Adrenal gland (tissue), 12 donors: Measurements from ENCODE around the gene RHEX. TPM values are rescaled to one million over a fixed set of nuclear protein-coding genes. Genes with fewer than 3 reads are reported as not detected.

Experiments
- DNase-seq, 7 donors: peaks; one replicate each; pipeline ENCODE4 v3.0.0-alpha.2; 2019 to 2020
- H3K27ac ChIP-seq, 5 donors: fragments of 200-600 bp; sonication (generic) in 4 of 5; 1 replicate in 3 of 5; 2 replicates in 2 of 5; pipeline versions ENCODE4 v1.5.1 to v1.8.0; 2016 to 2020; ENCODE audit warnings: mild to moderate bottlenecking in 1 of 5
- H3K27me3 ChIP-seq: fragments of 200-600 bp; 2 replicates; pipeline ENCODE4 v1.8.0; 2021
- H3K36me3 ChIP-seq, 2 donors: fragments of 200-600 bp; replicated peaks in 1 of 2; 1 replicate in 1 of 2; 2 replicates in 1 of 2; pipeline versions ENCODE4 v1.5.1 to v1.8.0; 2018 to 2022
- H3K4me1 ChIP-seq, 2 donors: fragments of 200-600 bp; replicated peaks in 1 of 2; 1 replicate in 1 of 2; 2 replicates in 1 of 2; pipeline versions ENCODE4 v1.5.1 to v1.8.0; 2018 to 2021
- H3K4me3 ChIP-seq, 4 donors: fragments of 200-600 bp; sonication (generic) in 3 of 4; one replicate each; pipeline ENCODE4 v1.5.1; 2016 to 2018
- H3K9me3 ChIP-seq, 3 donors: fragments of 200-600 bp; sonication (generic) in 1 of 3; replicated peaks in 1 of 3; 1 replicate in 2 of 3; 2 replicates in 1 of 3; pipeline versions ENCODE4 v1.5.1 to v1.8.0; 2016 to 2021
- POLR2A ChIP-seq, 2 donors: fragments of 450-650 bp; IDR thresholded peaks; one replicate each; pipeline ENCODE4 v1.6.1; 2017; ENCODE audit warnings: antibody characterized with exemption in 2 of 2, mild to moderate bottlenecking in 2 of 2, moderate library complexity in 1 of 2
- whole genome bisulfite sequencing, 4 donors: extraction: QIAGEN DNeasy Blood & Tissue Kit in 2 of 4; methylation state at CpG; one replicate each; pipeline versions ENCODE4 v1.1.5 to v1.1.7; 2013 to 2017; 5-methylcytosine and 5-hydroxymethylcytosine counted together
- intact Hi-C, 2 donors: fragments of 100-400 bp; cut with DNase I; formaldehyde crosslinking; loops; one replicate each; pipeline versions ENCODE4 v1.14.1 to v1.15.0; 2022 to 2023
- polyA plus RNA-seq, 3 donors: library from polyadenylated mRNA; stranded (reverse); fragments of 200-250 nt in 2 of 3; fragments of 350-450 nt in 1 of 3; fragmentation: Illumina TruSeq in 1 of 3; extraction: RNeasy Lipid Tissue Mini Kit (QIAGEN cat#74804) in 1 of 3; gene quantifications; one replicate each; pipeline ENCODE4 v1.2.3, GENCODE V29; 2013 to 2014
- total RNA-seq, 9 donors: library from RNA; depleted of rRNA in 4 of 9; stranded (reverse); fragments of >200 nt in 4 of 9; fragments of 120-200 nt in 1 of 9; fragmentation: NEBNext Ultra II Directional in 1 of 9; extraction: Animal tissue kit (Norgen Biotek cat#: 25700) in 1 of 9; gene quantifications; one replicate each; pipeline versions ENCODE4 v1.1.0 to v1.2.4, GENCODE V29; 2013 to 2023
- TF ChIP-seq, protein P1 (sequence below), 6 experiments: fragments of 450-650 bp in 4 of 6; fragments of 200-600 bp in 2 of 6; sonication (generic) in 1 of 6; IDR thresholded peaks; 1 replicate in 5 of 6; 2 replicates in 1 of 6; pipeline versions ENCODE4 v1.5.1 to v1.8.0; 2016 to 2021; ENCODE audit warnings: antibody characterized with exemption in 6 of 6, mild to moderate bottlenecking in 2 of 6, moderate library complexity in 1 of 6
- donor health status: healthy with polysubstance abuse.
- donor health status: Bipolar disorder and iron deficiency.
- donor health status: DM: yes; HTN: yes; CAD: no.
- donor health status: DM: no; HTN: no; CAD: no.
- donor health status: DM: no; HTN: no; CAD: no.
- donor health status: DM: yes; HTN: yes; CAD: no.

Gene RHEX
- total and polyA plus RNA-seq, 12 donors, result 0.13 to 0.33 (median 0.17) TPM; not detected in 9

DNA sequence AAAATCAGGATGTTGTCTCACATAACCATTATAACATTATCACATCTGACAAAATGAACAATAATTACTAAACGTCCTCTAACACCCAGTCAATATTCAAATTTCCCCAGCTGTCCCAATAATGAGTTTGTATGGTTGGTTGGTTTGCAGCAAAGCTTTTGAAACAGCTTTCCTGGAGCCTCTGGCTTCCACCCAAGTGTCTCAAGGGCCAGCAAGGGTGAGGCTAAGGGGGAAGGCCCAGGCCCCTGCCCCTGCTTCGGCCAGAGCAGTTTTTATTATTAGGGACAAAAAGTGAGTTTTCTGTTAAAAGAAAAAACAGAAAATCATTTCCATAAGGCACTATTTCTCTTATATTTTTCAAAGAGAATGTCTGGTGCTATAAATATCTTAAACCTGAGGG, 83.3 kb downstream of the RHEX start:
- intact Hi-C loops, result no loop called here
- Histone ChIP-seq H3K4me1 (no peaks in the 10 kb centered on the region), H3K4me3 (no peak overlapping the region), H3K27me3 (no peaks in the 10 kb centered on the region), H3K36me3 (no peaks in the 10 kb centered on the region), H3K9me3 (no peaks in the 10 kb centered on the region), H3K27ac (no peak overlapping the region)
- TF ChIP-seq, protein P1, sequence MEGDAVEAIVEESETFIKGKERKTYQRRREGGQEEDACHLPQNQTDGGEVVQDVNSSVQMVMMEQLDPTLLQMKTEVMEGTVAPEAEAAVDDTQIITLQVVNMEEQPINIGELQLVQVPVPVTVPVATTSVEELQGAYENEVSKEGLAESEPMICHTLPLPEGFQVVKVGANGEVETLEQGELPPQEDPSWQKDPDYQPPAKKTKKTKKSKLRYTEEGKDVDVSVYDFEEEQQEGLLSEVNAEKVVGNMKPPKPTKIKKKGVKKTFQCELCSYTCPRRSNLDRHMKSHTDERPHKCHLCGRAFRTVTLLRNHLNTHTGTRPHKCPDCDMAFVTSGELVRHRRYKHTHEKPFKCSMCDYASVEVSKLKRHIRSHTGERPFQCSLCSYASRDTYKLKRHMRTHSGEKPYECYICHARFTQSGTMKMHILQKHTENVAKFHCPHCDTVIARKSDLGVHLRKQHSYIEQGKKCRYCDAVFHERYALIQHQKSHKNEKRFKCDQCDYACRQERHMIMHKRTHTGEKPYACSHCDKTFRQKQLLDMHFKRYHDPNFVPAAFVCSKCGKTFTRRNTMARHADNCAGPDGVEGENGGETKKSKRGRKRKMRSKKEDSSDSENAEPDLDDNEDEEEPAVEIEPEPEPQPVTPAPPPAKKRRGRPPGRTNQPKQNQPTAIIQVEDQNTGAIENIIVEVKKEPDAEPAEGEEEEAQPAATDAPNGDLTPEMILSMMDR (IDR thresholded peaks at IDR 0.05), result no peak
- no peak for TF ChIP-seq POLR2A (IDR thresholded peaks at IDR 0.05)
- no peak for DNase-seq
- WGBS, 4 donors, result 45 to 55% (median 52%) methylated on average over 2 of the region's 2 CpGs

DNA sequence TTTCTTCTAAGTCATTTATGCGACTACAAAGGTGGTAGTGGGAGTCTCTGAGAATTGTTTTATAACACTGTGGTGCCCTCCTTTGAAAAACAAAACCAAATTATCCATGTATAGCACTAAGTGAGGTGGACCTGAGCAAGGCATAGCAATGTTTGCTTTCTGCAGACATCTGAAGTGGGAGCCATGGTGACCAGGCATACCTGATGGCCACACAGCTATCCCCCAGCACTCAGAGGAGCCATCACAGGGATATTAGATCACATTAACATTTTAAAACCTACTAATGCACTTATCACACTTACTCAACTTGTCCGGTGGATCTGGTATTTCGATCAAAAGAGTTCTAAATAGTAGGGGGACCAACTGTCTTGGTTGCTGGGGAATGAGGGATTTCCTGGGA, 89.0 kb downstream of the RHEX start:
- WGBS, 4 donors, result 86 to 91% (median 90%) methylated on average over 3 of the region's 3 CpGs
- Histone ChIP-seq H3K4me1 (no peaks in the 10 kb centered on the region), H3K36me3 (no peaks in the 10 kb centered on the region), H3K27ac (no peak overlapping the region), H3K4me3 (no peak overlapping the region), H3K9me3 (no peaks in the 10 kb centered on the region), H3K27me3 (no peaks in the 10 kb centered on the region)
- intact Hi-C loops, result no loop called here
- DNase-seq, result no peak
- TF ChIP-seq, protein P1 (IDR thresholded peaks at IDR 0.05), result no peak
- no peak for TF ChIP-seq POLR2A (IDR thresholded peaks at IDR 0.05)

DNA sequence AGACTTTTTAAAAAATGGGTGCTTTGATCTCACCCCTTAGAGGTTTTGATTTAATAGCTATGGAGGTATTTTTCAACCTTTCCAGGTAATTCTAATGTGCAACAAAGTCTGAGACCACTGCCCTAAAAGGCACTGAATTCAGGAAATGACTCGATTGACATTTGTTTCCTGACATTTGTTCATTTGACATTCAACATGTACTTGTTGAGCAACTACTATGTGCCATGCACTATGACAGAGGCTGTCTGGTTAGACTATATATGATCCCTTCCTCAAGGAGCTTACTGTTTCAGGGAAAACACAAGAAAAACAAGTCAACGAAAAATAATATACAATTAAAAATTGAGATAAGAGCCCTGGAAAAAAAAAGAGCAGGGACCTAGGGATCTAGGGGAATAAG, 89.8 kb downstream of the RHEX start:
- no peak for TF ChIP-seq POLR2A (IDR thresholded peaks at IDR 0.05)
- TF ChIP-seq, protein P1 (IDR thresholded peaks at IDR 0.05), result no peak
- Histone ChIP-seq H3K4me3 (no peak overlapping the region), H3K4me1 (no peaks in the 10 kb centered on the region), H3K27me3 (no peaks in the 10 kb centered on the region), H3K36me3 (no peaks in the 10 kb centered on the region), H3K9me3 (no peaks in the 10 kb centered on the region), H3K27ac (no peak overlapping the region)
- 52 to 63% (median 60%) methylated on average over 2 of the region's 2 CpGs for WGBS, 4 donors
- intact Hi-C loops, result no loop called here
- DNase-seq, result no peak

DNA sequence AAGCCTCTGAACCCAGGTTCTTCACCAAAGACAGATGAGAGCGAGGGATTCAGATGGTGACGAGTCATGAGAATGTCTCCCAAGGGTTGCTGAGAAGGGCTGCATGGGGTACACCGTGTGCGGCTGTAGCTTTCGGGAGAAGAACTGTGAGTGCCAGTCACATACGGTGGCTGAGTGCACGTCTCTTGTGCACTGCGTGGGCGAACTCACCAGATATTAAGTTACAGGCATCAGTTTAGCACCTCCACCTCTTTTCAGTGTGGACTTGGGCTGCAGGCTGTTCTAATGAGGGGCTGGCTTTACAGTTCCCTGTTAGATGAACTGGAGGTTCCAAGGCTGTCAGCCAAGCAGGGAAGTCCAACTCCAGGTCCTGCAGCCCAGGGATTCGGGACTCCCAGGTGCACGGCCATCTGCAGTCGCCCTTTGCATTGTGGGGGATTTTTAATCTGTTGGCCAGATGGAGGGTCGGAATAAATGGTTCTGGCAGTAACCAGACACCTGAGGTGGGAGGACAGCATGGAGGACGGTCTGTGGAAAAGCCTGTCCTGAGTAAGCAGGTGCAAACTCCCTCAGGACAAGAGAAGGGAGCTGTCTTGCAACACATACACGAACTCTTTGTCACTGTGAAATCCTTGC, 90.7 kb downstream of the RHEX start:
- DNase-seq, result no peak
- H3K4me1 ChIP-seq, result no peaks in the 10 kb centered on the region
- no peaks in the 10 kb centered on the region for H3K27me3 ChIP-seq
- no peak for TF ChIP-seq POLR2A (IDR thresholded peaks at IDR 0.05)
- TF ChIP-seq, protein P1 (IDR thresholded peaks at IDR 0.05), result no peak
- no peaks in the 10 kb centered on the region for H3K9me3 ChIP-seq
- intact Hi-C loops, result no loop called here
- no peak overlapping the region for H3K4me3 ChIP-seq
- no peak overlapping the region for H3K27ac ChIP-seq
- 87 to 91% (median 88%) methylated on average over 15 of the region's 15 CpGs for WGBS, 4 donors
- H3K36me3 ChIP-seq, result no peaks in the 10 kb centered on the region
